Stomach (tissue), 9 donors: ENCODE data around the gene TAMM41. TPM values are rescaled to one million over a fixed set of nuclear protein-coding genes. Genes with fewer than 3 reads are reported as not detected.

Experiments
- DNase-seq, 2 donors: peaks; one replicate each; pipeline versions ENCODE4 v3.0.0 to v3.0.0-alpha.2; 2013 to 2019
- H3K27ac ChIP-seq, 5 donors: fragments of 200-600 bp in 4 of 5; sonication (generic) in 4 of 5; one replicate each; pipeline ENCODE4 v1.5.1; 2013 to 2019; ENCODE audit warnings: mild to moderate bottlenecking in 1 of 5, moderate library complexity in 1 of 5
- H3K27me3 ChIP-seq, 3 donors: fragments of 200-600 bp; sonication (generic); one replicate each; pipeline ENCODE4 v1.5.1; 2017 to 2019; ENCODE audit warnings: mixed run types in 1 of 3
- H3K36me3 ChIP-seq, 4 donors: fragments of 200-600 bp; sonication (generic); 1 replicate in 3 of 4; 2 replicates in 1 of 4; pipeline ENCODE4 v1.5.1; 2016 to 2019
- H3K4me1 ChIP-seq, 4 donors: fragments of 200-600 bp; sonication (generic); one replicate each; pipeline ENCODE4 v1.5.1; 2016 to 2019
- H3K4me3 ChIP-seq, 4 donors: fragments of 200-600 bp; sonication (generic) in 3 of 4; one replicate each; pipeline ENCODE4 v1.5.1; 2016 to 2019; ENCODE audit warnings: mild to moderate bottlenecking in 1 of 4
- H3K9me3 ChIP-seq, 4 donors: fragments of 200-600 bp; sonication (generic); one replicate each; pipeline ENCODE4 v1.5.1; 2016 to 2019
- EP300 ChIP-seq: sonication (generic); formaldehyde crosslinking; IDR thresholded peaks from one replicate; pipeline ENCODE4 v1.6.1; 2017; ENCODE audit warnings: antibody characterized with exemption
- POLR2A ChIP-seq, 4 donors: fragments of 450-650 bp; IDR thresholded peaks; one replicate each; pipeline ENCODE4 v1.6.1; 2016; ENCODE audit warnings: antibody characterized with exemption in 4 of 4, control low read depth in 2 of 4, mild to moderate bottlenecking in 1 of 4, moderate library complexity in 1 of 4
- POLR2AphosphoS5 ChIP-seq, 3 donors: sonication (generic); formaldehyde crosslinking; IDR thresholded peaks; one replicate each; pipeline ENCODE4 v1.6.1; 2016; ENCODE audit warnings: antibody characterized with exemption in 3 of 3
- WGBS, 5 donors: extraction: QIAGEN DNeasy Blood & Tissue Kit in 3 of 5; methylation state at CpG; one replicate each; pipeline versions ENCODE4 v1.1.5 to v1.1.7; 2013 to 2018; 5-methylcytosine and 5-hydroxymethylcytosine counted together
- intact Hi-C: fragments of 100-400 bp; cut with DNase I; formaldehyde crosslinking; loops from one replicate; pipeline ENCODE4 v1.15.1; 2023; ENCODE audit warnings: low total_unique reads
- polyA plus RNA-seq, 3 donors: library from polyadenylated mRNA; stranded (reverse); fragments of 200-250 nt; gene quantifications; one replicate each; pipeline ENCODE4 v1.2.3, GENCODE V29; 2013
- total RNA-seq, 5 donors: library from RNA; depleted of rRNA; stranded (reverse); fragments of >200 nt; gene quantifications; one replicate each; pipeline versions ENCODE4 v1.1.0 to v1.2.3, GENCODE V29; 2014 to 2016
- TF ChIP-seq, protein P1 (sequence below), 7 experiments: fragments of 450-650 bp in 4 of 7; fragments of 200-600 bp in 3 of 7; sonication (generic) in 3 of 7; IDR thresholded peaks; one replicate each; pipeline ENCODE4 v1.5.1; 2016 to 2019; ENCODE audit warnings: antibody characterized with exemption in 7 of 7, control low read depth in 2 of 7, mild to moderate bottlenecking in 1 of 7
- donor health status: healthy with polysubstance abuse.
- donor health status: Bipolar disorder and iron deficiency.
- donor health status: healthy.

The TAMM41 gene
- total and polyA plus RNA-seq, 8 donors = 4.3 to 22.9 (median 8.7) TPM

DNA sequence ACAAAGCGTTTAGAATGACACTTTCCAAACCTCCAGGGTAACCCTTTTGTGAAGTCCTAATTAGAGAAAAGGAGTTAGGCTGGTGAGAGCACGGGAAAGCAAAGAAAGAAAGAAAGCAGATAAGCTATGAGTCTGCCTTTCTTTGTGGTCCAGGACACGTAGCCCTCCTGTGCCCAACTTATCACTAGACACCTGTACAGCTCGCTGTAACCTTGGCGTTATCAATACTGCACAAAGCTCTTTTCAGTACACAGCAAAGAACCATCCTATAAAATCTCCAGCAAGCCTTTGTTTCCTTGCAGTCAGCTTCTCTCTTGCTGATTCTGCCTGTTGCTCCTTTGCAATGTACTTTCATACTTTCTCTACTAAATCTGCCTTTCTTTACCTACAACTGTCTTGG, 6.8 kb upstream of the TAMM41 start:
- 26 to 51% (median 33%) methylated on average over 5 of the region's 5 CpGs for WGBS, 5 donors
- Histone ChIP-seq H3K27ac (no peak overlapping the region), H3K4me1 (no peaks in the 10 kb centered on the region), H3K27me3 (peaks cover 0 to 6% (median 0%) of the 10 kb centered on the region in 3 donors), H3K4me3 (no peak overlapping the region), H3K36me3 (no peaks in the 10 kb centered on the region), H3K9me3 (no peaks in the 10 kb centered on the region)
- no peak for DNase-seq
- intact Hi-C loops = no loop called here
- no peak for TF ChIP-seq EP300
- TF ChIP-seq, protein P1, sequence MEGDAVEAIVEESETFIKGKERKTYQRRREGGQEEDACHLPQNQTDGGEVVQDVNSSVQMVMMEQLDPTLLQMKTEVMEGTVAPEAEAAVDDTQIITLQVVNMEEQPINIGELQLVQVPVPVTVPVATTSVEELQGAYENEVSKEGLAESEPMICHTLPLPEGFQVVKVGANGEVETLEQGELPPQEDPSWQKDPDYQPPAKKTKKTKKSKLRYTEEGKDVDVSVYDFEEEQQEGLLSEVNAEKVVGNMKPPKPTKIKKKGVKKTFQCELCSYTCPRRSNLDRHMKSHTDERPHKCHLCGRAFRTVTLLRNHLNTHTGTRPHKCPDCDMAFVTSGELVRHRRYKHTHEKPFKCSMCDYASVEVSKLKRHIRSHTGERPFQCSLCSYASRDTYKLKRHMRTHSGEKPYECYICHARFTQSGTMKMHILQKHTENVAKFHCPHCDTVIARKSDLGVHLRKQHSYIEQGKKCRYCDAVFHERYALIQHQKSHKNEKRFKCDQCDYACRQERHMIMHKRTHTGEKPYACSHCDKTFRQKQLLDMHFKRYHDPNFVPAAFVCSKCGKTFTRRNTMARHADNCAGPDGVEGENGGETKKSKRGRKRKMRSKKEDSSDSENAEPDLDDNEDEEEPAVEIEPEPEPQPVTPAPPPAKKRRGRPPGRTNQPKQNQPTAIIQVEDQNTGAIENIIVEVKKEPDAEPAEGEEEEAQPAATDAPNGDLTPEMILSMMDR (IDR thresholded peaks at IDR 0.05) = no peak
- TF ChIP-seq POLR2AphosphoS5 (IDR thresholded peaks at IDR 0.05) = no peak
- no peak for TF ChIP-seq POLR2A (IDR thresholded peaks at IDR 0.05)

GRCh38 chr3:11850003-11850402, 3.3 kb upstream of the TAMM41 start:
- TF ChIP-seq EP300 (no peak), POLR2AphosphoS5 (IDR thresholded peaks at IDR 0.05) (no peak), POLR2A (IDR thresholded peaks at IDR 0.05) (no peak)
- TF ChIP-seq, protein P1 (IDR thresholded peaks at IDR 0.05) = no peak
- Histone ChIP-seq H3K36me3 (no peaks in the 10 kb centered on the region), H3K27ac (no peak overlapping the region), H3K4me3 (no peak overlapping the region), H3K27me3 (peaks cover 0 to 6% (median 0%) of the 10 kb centered on the region in 3 donors), H3K4me1 (peaks cover 10 to 20% (median 15%) of the 10 kb centered on the region in 4 donors), H3K9me3 (no peaks in the 10 kb centered on the region)
- intact Hi-C loops = no loop called here
- no peak for DNase-seq
- 49 to 67% (median 59%) methylated on average over 4 of the region's 4 CpGs for WGBS, 5 donors

DNA sequence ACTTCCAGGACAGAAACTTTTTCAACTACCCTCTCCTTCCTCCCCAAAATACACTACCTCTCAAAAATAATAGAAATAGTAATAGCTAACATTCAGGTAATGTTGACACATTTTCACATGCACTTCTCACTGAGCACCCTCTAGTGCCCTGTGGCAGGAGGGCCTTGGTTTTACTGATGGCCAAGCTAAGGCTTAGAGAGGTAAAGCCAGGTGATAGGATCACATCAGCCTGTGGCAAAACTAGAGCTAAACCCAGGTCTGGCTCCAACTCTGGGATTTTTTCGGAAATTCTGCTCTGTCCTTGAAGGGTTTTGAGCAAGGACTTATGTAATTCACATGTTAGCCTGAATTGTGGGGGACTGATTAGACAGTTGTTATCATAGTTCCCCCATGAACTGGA, 922 bp upstream of the TAMM41 start:
- intact Hi-C loops = no loop called here
- H3K4me3 ChIP-seq = no peak overlapping the region
- peak in 1 of 2 donors; percentile 17 for DNase-seq
- peaks cover 12 to 18% (median 15%) of the 10 kb centered on the region in 4 donors for H3K36me3 ChIP-seq
- H3K27ac ChIP-seq = peak overlapping the region in 1 of 5 donors; percentile 92
- H3K9me3 ChIP-seq = no peaks in the 10 kb centered on the region
- TF ChIP-seq, protein P1 (IDR thresholded peaks at IDR 0.05) = no peak
- no peak for TF ChIP-seq POLR2A (IDR thresholded peaks at IDR 0.05)
- TF ChIP-seq EP300 = no peak
- no peak for TF ChIP-seq POLR2AphosphoS5 (IDR thresholded peaks at IDR 0.05)
- WGBS, 5 donors = 71 to 91% (median 83%) methylated on average over 1 of the region's 1 CpG
- peaks cover 13 to 34% (median 22%) of the 10 kb centered on the region in 4 donors for H3K4me1 ChIP-seq
- no peaks in the 10 kb centered on the region for H3K27me3 ChIP-seq

GRCh38 chr3:11845651-11846050, 1.0 kb downstream of the TAMM41 start:
- peak overlapping the region in 4 of 5 donors; percentile 85 to 92 (median 92) for H3K27ac ChIP-seq
- H3K36me3 ChIP-seq = peaks cover 22 to 38% (median 34%) of the 10 kb centered on the region in 4 donors
- TF ChIP-seq POLR2AphosphoS5 (IDR thresholded peaks at IDR 0.05) (no peak), POLR2A (IDR thresholded peaks at IDR 0.05) (no peak), EP300 (no peak)
- TF ChIP-seq, protein P1 (IDR thresholded peaks at IDR 0.05) = no peak
- 9 to 23% (median 12%) methylated on average over 5 of the region's 5 CpGs for WGBS, 5 donors
- H3K4me1 ChIP-seq = peaks cover 13 to 34% (median 22%) of the 10 kb centered on the region in 4 donors
- peak in 1 of 2 donors; percentile 36 for DNase-seq
- no peaks in the 10 kb centered on the region for H3K9me3 ChIP-seq
- intact Hi-C loops = no loop called here
- peak overlapping the region; percentile 73 to 91 (median 86) for H3K4me3 ChIP-seq
- H3K27me3 ChIP-seq = no peaks in the 10 kb centered on the region
